HCT116 (cell line): ENCODE data around the gene TBC1D25. TPM values are rescaled to one million over a fixed set of nuclear protein-coding genes. Genes with fewer than 3 reads are reported as not detected.

ENCODE experiments used
- ATAC-seq: fragments of 200-7000 bp; cut with Tn5 transposase; 2 replicates; pipeline ENCODE4 v1.9.1; 2020; ENCODE audit warnings: mild to moderate bottlenecking, moderate library complexity
- BruUV-seq: library from RNA; stranded (reverse); fragments of 400-500 nt; replicated peaks from 2 replicates; lab custom pipeline; 2021; lab: Mats Ljungman, UMichigan
- CTCF ChIA-PET: fragments of 300-600 bp; sonication (Branson Sonifier 250); formaldehyde crosslinking; loops from one replicate; lab custom pipeline; 2021; ENCODE audit warnings: antibody characterized with exemption; lab: Charles Lee
- POLR2A ChIA-PET: fragments of 300-600, 350-600 bp; sonication (Branson Sonifier 250); formaldehyde crosslinking; loops from one replicate; lab custom pipeline; 2021; ENCODE audit warnings: antibody characterized with exemption; lab: Charles Lee
- RAD21 ChIA-PET, 2 experiments: fragments of 300-600 bp; sonication (Branson Sonifier 250); formaldehyde crosslinking; loops; one replicate each; lab custom pipeline; 2023; ENCODE audit warnings: low total read pairs in 2 of 2; ENCODE audit not compliant: uncharacterized antibody in 2 of 2, unreplicated experiment in 2 of 2, low non-redundant PET in 1 of 2; lab: Charles Lee
- DNase-seq: peaks from one replicate; pipeline ENCODE4 v3.0.0-alpha.2; 2010; ENCODE audit warnings: low read depth, low spot score
- H2AFZ ChIP-seq: fragments of 200-600 bp; shearing (Covaris generic), sonication (generic); 2 replicates; pipeline ENCODE4 v1.6.1; 2017; ENCODE audit warnings: low read depth, mixed run types, mixed read lengths, antibody characterized with exemption, low read length; ENCODE audit not compliant: poor library complexity, severe bottlenecking
- H3K27ac ChIP-seq: 2 replicates; pipeline ENCODE4 v1.5.1; 2012; ENCODE audit warnings: low read depth, low read length
- H3K27me3 ChIP-seq: fragments of 200-600 bp; sonication (generic); 2 replicates; pipeline ENCODE4 v1.6.1; 2016; ENCODE audit warnings: mixed run types, low read length, mixed read lengths; ENCODE audit not compliant: insufficient read depth
- H3K36me3 ChIP-seq, 2 experiments: fragments of 200-500 bp in 1 of 2; fragments of 200-600 bp in 1 of 2; sonication (Bioruptor generic) in 1 of 2; sonication (generic) in 1 of 2; 2 replicates each; pipeline versions ENCODE4 v1.5.1 to v1.6.1; 2014 to 2016; ENCODE audit warnings: low read length in 2 of 2, inconsistent platforms in 1 of 2, mixed read lengths in 1 of 2, mixed run types in 1 of 2; ENCODE audit not compliant: insufficient read depth in 2 of 2, control insufficient read depth in 1 of 2
- H3K4me1 ChIP-seq, 2 experiments: fragments of 200-600 bp in 1 of 2; sonication (generic) in 1 of 2; 2 replicates each; pipeline versions ENCODE4 v1.5.1 to v1.6.1; 2012 to 2017; ENCODE audit warnings: low read length in 2 of 2, inconsistent platforms in 1 of 2, mild to moderate bottlenecking in 1 of 2, mixed read lengths in 1 of 2, mixed run types in 1 of 2, moderate library complexity in 1 of 2; ENCODE audit not compliant: insufficient read depth in 2 of 2, control insufficient read depth in 1 of 2
- H3K4me2 ChIP-seq: fragments of 200-600 bp; sonication (generic); 2 replicates; pipeline ENCODE4 v1.6.1; 2017; ENCODE audit warnings: mixed run types, low read length, mixed read lengths
- H3K4me3 ChIP-seq, 2 experiments: fragments of 200-600 bp in 1 of 2; sonication (generic) in 1 of 2; replicated peaks in 1 of 2; 2 replicates each; pipeline ENCODE4 v1.5.1; 2011 to 2016; ENCODE audit warnings: low read length in 2 of 2, control low read depth in 1 of 2, low read depth in 1 of 2, mild to moderate bottlenecking in 1 of 2, mixed read lengths in 1 of 2, mixed run types in 1 of 2
- H3K79me2 ChIP-seq: fragments of 200-600 bp; sonication (generic); 2 replicates; pipeline ENCODE4 v1.6.1; 2017; ENCODE audit warnings: mild to moderate bottlenecking, mixed run types, low read length, moderate library complexity, mixed read lengths; ENCODE audit not compliant: insufficient read depth
- H3K9ac ChIP-seq: fragments of 200-600 bp; sonication (generic); 2 replicates; pipeline ENCODE4 v1.6.1; 2016; ENCODE audit warnings: low read length, mixed read lengths
- H3K9me2 ChIP-seq: fragments of 200-600 bp; sonication (generic), shearing (Covaris generic); 2 replicates; pipeline ENCODE4 v1.6.1; 2017; ENCODE audit warnings: mixed run types, mild to moderate bottlenecking, moderate library complexity; ENCODE audit not compliant: insufficient read depth
- H3K9me3 ChIP-seq, 2 experiments: fragments of 200-500 bp in 1 of 2; fragments of 200-600 bp in 1 of 2; sonication (Bioruptor generic) in 1 of 2; sonication (generic) in 1 of 2; 2 replicates each; pipeline ENCODE4 v1.6.1; 2014 to 2017; ENCODE audit warnings: low read length in 2 of 2, mixed read lengths in 2 of 2, inconsistent platforms in 1 of 2, low read depth in 1 of 2, mild to moderate bottlenecking in 1 of 2, mixed run types in 1 of 2, moderate library complexity in 1 of 2; ENCODE audit not compliant: control insufficient read depth in 1 of 2, insufficient read depth in 1 of 2
- H4K20me1 ChIP-seq: fragments of 200-600 bp; sonication (generic), shearing (Covaris generic); 2 replicates; pipeline ENCODE4 v1.6.1; 2017; ENCODE audit warnings: mixed run types, mild to moderate bottlenecking, moderate library complexity; ENCODE audit not compliant: insufficient read depth
- CBX3 ChIP-seq: IDR thresholded peaks from 2 replicates; pipeline ENCODE4 v1.6.1; 2012; ENCODE audit warnings: low read depth
- CEBPB ChIP-seq: IDR thresholded peaks from 2 replicates; pipeline ENCODE4 v1.6.1; 2012; ENCODE audit warnings: low read depth
- CTCF ChIP-seq, 3 experiments: fragments of 200-600 bp in 1 of 3; sonication (generic) in 1 of 3; IDR thresholded peaks in 2 of 3; conservative IDR thresholded peaks in 1 of 3; 2 replicates each; pipeline ENCODE4 v1.5.1; 2012 to 2017; ENCODE audit warnings: low read depth in 2 of 3, low read length in 2 of 3, antibody characterized with exemption in 1 of 3, borderline replicate concordance in 1 of 3, control low read depth in 1 of 3, mild to moderate bottlenecking in 1 of 3, mixed read lengths in 1 of 3, mixed run types in 1 of 3, moderate library complexity in 1 of 3; ENCODE audit not compliant: insufficient read depth in 1 of 3
- EGR1 ChIP-seq: IDR thresholded peaks from 2 replicates; pipeline ENCODE4 v1.6.1; 2012; ENCODE audit warnings: low read depth
- ELF1 ChIP-seq: IDR thresholded peaks from 2 replicates; pipeline ENCODE4 v1.6.1; 2012; ENCODE audit warnings: low read depth, borderline replicate concordance
- FOSL1 ChIP-seq: IDR thresholded peaks from 2 replicates; pipeline ENCODE4 v1.6.1; 2012; ENCODE audit warnings: low read depth
- POLR2A ChIP-seq: IDR thresholded peaks from 2 replicates; pipeline ENCODE4 v1.7.0; 2011; ENCODE audit warnings: borderline replicate concordance; ENCODE audit not compliant: insufficient read depth, insufficient read length; ENCODE audit errors: extremely low read depth
- POLR2AphosphoS5 ChIP-seq: IDR thresholded peaks from 2 replicates; pipeline ENCODE4 v1.6.1; 2011; ENCODE audit warnings: mild to moderate bottlenecking, low read depth, low read length, moderate library complexity
- RAD21 ChIP-seq: IDR thresholded peaks from 2 replicates; pipeline ENCODE4 v1.6.1; 2012; ENCODE audit warnings: low read depth, mild to moderate bottlenecking
- REST ChIP-seq: IDR thresholded peaks from 2 replicates; pipeline ENCODE4 v1.6.1; 2012; ENCODE audit warnings: low read depth
- SIN3A ChIP-seq: IDR thresholded peaks from 2 replicates; pipeline ENCODE4 v1.6.1; 2012; ENCODE audit warnings: low read depth
- SP1 ChIP-seq: IDR thresholded peaks from 2 replicates; pipeline ENCODE4 v1.6.1; 2012; ENCODE audit warnings: low read depth
- SRF ChIP-seq: IDR thresholded peaks from 2 replicates; pipeline ENCODE4 v1.6.1; 2012; ENCODE audit warnings: low read depth
- YY1 ChIP-seq: IDR thresholded peaks from 2 replicates; pipeline ENCODE4 v1.6.1; 2011; ENCODE audit warnings: low read length, low read depth, moderate library complexity, mild to moderate bottlenecking; ENCODE audit not compliant: insufficient replicate concordance; ENCODE audit errors: extremely low read depth
- ZBTB33 ChIP-seq: IDR thresholded peaks from 2 replicates; pipeline ENCODE4 v1.6.1; 2011; ENCODE audit warnings: mild to moderate bottlenecking, low read length, moderate library complexity; ENCODE audit not compliant: insufficient replicate concordance; ENCODE audit errors: extremely low read depth
- ZNF274 ChIP-seq: fragments of 200-500 bp; sonication (Bioruptor generic); IDR thresholded peaks from 2 replicates; pipeline ENCODE4 v1.6.1; 2014; ENCODE audit warnings: mild to moderate bottlenecking, low read depth, low read length, inconsistent platforms
- intact Hi-C: fragments of 100-400 bp; cut with micrococcal nuclease; formaldehyde crosslinking; loops from 2 replicates; pipeline ENCODE4 v1.10.0; 2022
- total RNA-seq: library from RNA; stranded (reverse); gene quantifications from one replicate; pipeline ENCODE4 v1.2.1, GENCODE V29; 2021; ENCODE audit not compliant: unreplicated experiment

TBC1D25 gene
- total RNA-seq, 1 experiment from 2014 or later: 10.5 TPM

- DNase-seq (no peak), ATAC-seq (no peak)
- peak overlapping the region; percentile 73 for H3K9ac ChIP-seq
- H2AFZ ChIP-seq: no peak overlapping the region
- no peaks in the 10 kb centered on the region for H4K20me1 ChIP-seq
- ChIA-PET CTCF (no interaction called here), RAD21 (no interaction called here), POLR2A (no interaction called here)
- TF ChIP-seq SIN3A (no peak), CBX3 (no peak), POLR2A (no peak), YY1 (no peak), CTCF (IDR thresholded peaks at IDR 0.05 in 2 of 3, conservative IDR thresholded peaks at IDR 0.05 in 1 of 3; ENCODE audit: borderline replicate concordance in 1 of 3, insufficient read depth in 1 of 3, low read depth in 2 of 3, low read length in 2 of 3) (no peak), SRF (no peak), ZBTB33 (no peak), EGR1 (no peak), POLR2AphosphoS5 (no peak), REST (no peak), SP1 (no peak), RAD21 (no peak), FOSL1 (no peak), ZNF274 (no peak), CEBPB (no peak), ELF1 (no peak)
- H3K27ac ChIP-seq: no peak overlapping the region
- intact Hi-C loops: loop anchor here (2.0 kb wide), 1 partner anchor 35 kb away; no protein-coding TSS in a partner anchor
- H3K79me2 ChIP-seq: no peaks in the 10 kb centered on the region
- H3K4me1 ChIP-seq: peaks cover 6 to 18% of the 10 kb centered on the region in 2 experiments; a peak in 3 of 4 replicates
- peak overlapping the region; percentile 78 for H3K4me2 ChIP-seq
- BruUV-seq: no TSS peak
- H3K27me3 ChIP-seq: no peaks in the 10 kb centered on the region
- no peaks in the 10 kb centered on the region for H3K9me2 ChIP-seq
- peak overlapping the region; percentile 51 to 68 for H3K4me3 ChIP-seq
- no peaks in the 10 kb centered on the region for H3K9me3 ChIP-seq
- H3K36me3 ChIP-seq: no peaks in the 10 kb centered on the region
Observed at GRCh38 chrX:48509619-48510018, 29.9 kb upstream of the TBC1D25 start.
